GM21786 (cell line): ENCODE measurements around the gene TCEANC2.
"Not testable (repeated sequence)": the region's sequence is repeated elsewhere in the genome, so short reads cannot be mapped to it uniquely, and the experiment has no call there.

ENCODE experiments used
- ATAC-seq: cut with Tn5 transposase; IDR thresholded peaks from one replicate; pipeline ENCODE4 v1.9.1; 2021; ENCODE audit not compliant: unreplicated experiment

TCEANC2 gene

GRCh38 chr1:54084794-54085193 lies 31.4 kb downstream of the TCEANC2 start:
- ATAC-seq: no peak

GRCh38 chr1:54086754-54087153 lies 33.3 kb downstream of the TCEANC2 start:
- no peak for ATAC-seq

GRCh38 chr1:54088385-54088784 lies 35.0 kb downstream of the TCEANC2 start:
- no peak for ATAC-seq

GRCh38 chr1:54091666-54092065 lies 38.3 kb downstream of the TCEANC2 start:
- no peak for ATAC-seq

GRCh38 chr1:54094001-54094729 lies 40.8 kb downstream of the TCEANC2 start:
- ATAC-seq: no peak

GRCh38 chr1:54094730-54095105 lies 41.3 kb downstream of the TCEANC2 start:
- not testable (repeated sequence) for ATAC-seq

- no peak for ATAC-seq
Observed at GRCh38 chr1:54095546-54096226, 42.3 kb downstream of the TCEANC2 start.

- ATAC-seq: no peak
Observed at GRCh38 chr1:54096227-54096876, 42.9 kb downstream of the TCEANC2 start.

- ATAC-seq: no peak
Observed at GRCh38 chr1:54096877-54097240, 43.5 kb downstream of the TCEANC2 start.

GRCh38 chr1:54099061-54099610 lies 45.7 kb downstream of the TCEANC2 start:
- ATAC-seq: no peak

GRCh38 chr1:54100500-54100899 lies 47.1 kb downstream of the TCEANC2 start:
- ATAC-seq: no peak

GRCh38 chr1:54103414-54103813 lies 50.0 kb downstream of the TCEANC2 start:
- no peak for ATAC-seq

GRCh38 chr1:54104613-54105012 lies 51.2 kb downstream of the TCEANC2 start:
- ATAC-seq: not testable (repeated sequence)

- ATAC-seq: no peak
Observed at GRCh38 chr1:54105080-54105479, 51.7 kb downstream of the TCEANC2 start.

GRCh38 chr1:54105736-54106269 lies 52.4 kb downstream of the TCEANC2 start:
- ATAC-seq: no peak

- no peak for ATAC-seq
Observed at GRCh38 chr1:54107131-54107530, 53.7 kb downstream of the TCEANC2 start.

- ATAC-seq: no peak
Observed at GRCh38 chr1:54108156-54108555, 54.7 kb downstream of the TCEANC2 start.

GRCh38 chr1:54109129-54110090 lies 56.0 kb downstream of the TCEANC2 start:
- ATAC-seq: no peak

- no peak for ATAC-seq
Observed at GRCh38 chr1:54110996-54111395, 57.6 kb downstream of the TCEANC2 start.

- ATAC-seq: no peak
Observed at GRCh38 chr1:54111624-54112023, 58.2 kb downstream of the TCEANC2 start.
